ENCODE measurements around the gene MYH9.

The MYH9 gene

GRCh38 chr22:36386351-36386899, 1.3 kb downstream of the MYH9 start:
- DNase-seq (ENCODE audit: low read depth): no peak

- DNase-seq (ENCODE audit: low read depth): peak; percentile 55
Observed at GRCh38 chr22:36385491-36386350, 2.0 kb downstream of the MYH9 start.

GRCh38 chr22:36384766-36385481, 2.8 kb downstream of the MYH9 start:
- DNase-seq (ENCODE audit: low read depth): peak; percentile 48

- no peak for DNase-seq (ENCODE audit: low read depth)
Observed at GRCh38 chr22:36383110-36383581, 4.6 kb downstream of the MYH9 start.

GRCh38 chr22:36381513-36382128, 6.1 kb downstream of the MYH9 start:
- DNase-seq (ENCODE audit: low read depth): no peak

GRCh38 chr22:36379593-36380361, 8.0 kb downstream of the MYH9 start:
- no peak for DNase-seq (ENCODE audit: low read depth)

GRCh38 chr22:36378869-36379217, 8.9 kb downstream of the MYH9 start:
- DNase-seq (ENCODE audit: low read depth): no peak

- no peak for DNase-seq (ENCODE audit: low read depth)
Observed at GRCh38 chr22:36378080-36378868, 9.5 kb downstream of the MYH9 start.

- no peak for DNase-seq (ENCODE audit: low read depth)
Observed at GRCh38 chr22:36377022-36377631, 10.6 kb downstream of the MYH9 start.

- DNase-seq (ENCODE audit: low read depth): no peak
Observed at GRCh38 chr22:36376265-36376664, 11.5 kb downstream of the MYH9 start.

GRCh38 chr22:36375071-36375980, 12.4 kb downstream of the MYH9 start:
- no peak for DNase-seq (ENCODE audit: low read depth)

- no peak for DNase-seq (ENCODE audit: low read depth)
Observed at GRCh38 chr22:36374603-36375024, 13.2 kb downstream of the MYH9 start.

- DNase-seq (ENCODE audit: low read depth): no peak
Observed at GRCh38 chr22:36373258-36373579, 14.5 kb downstream of the MYH9 start.

GRCh38 chr22:36371920-36372319, 15.8 kb downstream of the MYH9 start:
- no peak for DNase-seq (ENCODE audit: low read depth)

GRCh38 chr22:36369922-36370791, 17.6 kb downstream of the MYH9 start:
- no peak for DNase-seq (ENCODE audit: low read depth)

- DNase-seq (ENCODE audit: low read depth): no peak
Observed at GRCh38 chr22:36369004-36369921, 18.5 kb downstream of the MYH9 start.

- peak; percentile 55 for DNase-seq (ENCODE audit: low read depth)
Observed at GRCh38 chr22:36368359-36368983, 19.3 kb downstream of the MYH9 start.
